Activated naive CD8-positive, alpha-beta T cell (primary cell): ENCODE results near the gene LPIN2.
"Not testable (repeated sequence)": the region's sequence is repeated elsewhere in the genome, so short reads cannot be mapped to it uniquely, and the experiment has no call there.

Experiments used
- H3K27ac Mint-ChIP-seq: one replicate; pipeline ENCODE4 v1.8.0; 2021; ENCODE audit warnings: mixed read lengths
- H3K27me3 Mint-ChIP-seq: one replicate; pipeline ENCODE4 v1.8.0; 2021; ENCODE audit warnings: mixed read lengths
- H3K36me3 Mint-ChIP-seq: one replicate; pipeline ENCODE4 v1.8.0; 2021; ENCODE audit warnings: mixed read lengths
- H3K4me1 Mint-ChIP-seq: one replicate; pipeline ENCODE4 v1.8.0; 2021; ENCODE audit warnings: low read depth, mixed read lengths
- H3K4me3 Mint-ChIP-seq: one replicate; pipeline ENCODE4 v1.8.0; 2021; ENCODE audit warnings: mild to moderate bottlenecking, mixed read lengths
- H3K9me3 Mint-ChIP-seq: one replicate; pipeline ENCODE4 v1.8.0; 2021; ENCODE audit warnings: low read depth, mixed read lengths

Gene LPIN2

DNA sequence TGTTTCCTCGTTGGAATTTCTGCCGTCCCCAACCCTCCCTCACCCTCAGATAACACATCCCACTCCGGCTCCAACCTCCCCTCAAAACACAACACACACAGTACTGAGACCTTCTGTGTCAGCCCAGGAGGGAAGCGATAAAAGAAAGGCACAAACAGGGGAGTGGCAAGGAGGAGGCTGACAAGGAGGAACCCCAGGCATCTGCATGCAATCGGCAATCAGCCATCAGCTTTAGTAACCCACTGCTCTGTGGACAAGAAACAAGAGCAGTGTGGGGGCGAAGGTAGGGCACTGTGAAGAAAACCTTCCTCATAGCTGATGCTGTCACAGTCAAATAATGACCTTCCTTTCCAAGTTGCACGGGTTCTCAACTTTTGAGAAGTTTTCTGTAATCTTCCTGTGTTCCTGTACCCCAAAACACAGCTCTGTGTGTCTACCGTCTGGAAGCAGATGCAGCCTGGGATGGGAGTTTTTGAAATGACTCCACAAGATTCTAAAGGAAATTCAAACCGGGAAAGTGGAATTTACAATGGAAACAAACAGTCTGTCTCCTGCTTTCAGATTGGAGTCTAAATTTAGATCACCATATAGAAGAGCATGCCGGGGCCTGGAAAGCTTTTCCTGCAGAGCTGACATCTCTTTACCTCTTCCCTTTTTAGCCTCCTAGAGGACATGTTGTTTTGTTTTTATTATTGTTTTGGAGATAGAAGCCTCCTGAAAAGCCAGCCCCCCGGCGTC lies 16.4 kb upstream of the LPIN2 start:
- no peaks in the 10 kb centered on the region for H3K9me3 Mint-ChIP-seq
- no peak overlapping the region for H3K27ac Mint-ChIP-seq
- H3K27me3 Mint-ChIP-seq = no peaks in the 10 kb centered on the region
- no peaks in the 10 kb centered on the region for H3K36me3 Mint-ChIP-seq
- no peak overlapping the region for H3K4me3 Mint-ChIP-seq
- no peaks in the 10 kb centered on the region for H3K4me1 Mint-ChIP-seq

DNA sequence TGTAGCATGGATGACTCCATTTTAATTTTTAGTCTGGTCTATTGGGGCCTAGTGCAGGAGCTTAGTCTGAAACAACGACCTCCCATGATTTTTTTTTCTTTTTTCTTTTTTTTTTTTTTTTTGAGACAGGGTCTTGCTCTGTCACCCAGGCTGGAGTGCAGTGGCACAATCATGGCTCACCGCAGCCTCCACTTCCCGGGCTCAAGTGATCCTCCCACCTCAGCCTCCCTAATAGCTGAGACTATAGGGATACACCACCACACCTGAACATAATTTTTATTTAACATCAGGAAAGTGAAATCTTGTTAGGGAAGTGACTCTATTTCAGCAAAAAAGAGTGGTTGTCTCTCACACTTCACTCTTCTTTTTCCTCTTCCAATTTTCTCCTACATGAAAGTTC lies 15.2 kb upstream of the LPIN2 start:
- not testable (repeated sequence) for H3K36me3 Mint-ChIP-seq, H3K9me3 Mint-ChIP-seq, H3K4me3 Mint-ChIP-seq, H3K27ac Mint-ChIP-seq, H3K4me1 Mint-ChIP-seq, H3K27me3 Mint-ChIP-seq

GRCh38 chr18:3027370-3027891 lies 14.5 kb upstream of the LPIN2 start:
- no peaks in the 10 kb centered on the region for H3K36me3 Mint-ChIP-seq
- H3K4me3 Mint-ChIP-seq = no peak overlapping the region
- no peak overlapping the region for H3K27ac Mint-ChIP-seq
- no peaks in the 10 kb centered on the region for H3K27me3 Mint-ChIP-seq
- H3K9me3 Mint-ChIP-seq = no peaks in the 10 kb centered on the region
- H3K4me1 Mint-ChIP-seq = no peaks in the 10 kb centered on the region

GRCh38 chr18:3025544-3025943 lies 12.6 kb upstream of the LPIN2 start:
- Mint-ChIP-seq H3K4me3 (no peak overlapping the region), H3K9me3 (no peaks in the 10 kb centered on the region), H3K4me1 (no peaks in the 10 kb centered on the region), H3K27me3 (no peaks in the 10 kb centered on the region), H3K27ac (no peak overlapping the region), H3K36me3 (no peaks in the 10 kb centered on the region)

- H3K4me3 Mint-ChIP-seq, H3K27ac Mint-ChIP-seq, H3K27me3 Mint-ChIP-seq, H3K36me3 Mint-ChIP-seq, H3K4me1 Mint-ChIP-seq, H3K9me3 Mint-ChIP-seq: not testable (repeated sequence)
Observed at GRCh38 chr18:3023603-3024002, 10.7 kb upstream of the LPIN2 start.

DNA sequence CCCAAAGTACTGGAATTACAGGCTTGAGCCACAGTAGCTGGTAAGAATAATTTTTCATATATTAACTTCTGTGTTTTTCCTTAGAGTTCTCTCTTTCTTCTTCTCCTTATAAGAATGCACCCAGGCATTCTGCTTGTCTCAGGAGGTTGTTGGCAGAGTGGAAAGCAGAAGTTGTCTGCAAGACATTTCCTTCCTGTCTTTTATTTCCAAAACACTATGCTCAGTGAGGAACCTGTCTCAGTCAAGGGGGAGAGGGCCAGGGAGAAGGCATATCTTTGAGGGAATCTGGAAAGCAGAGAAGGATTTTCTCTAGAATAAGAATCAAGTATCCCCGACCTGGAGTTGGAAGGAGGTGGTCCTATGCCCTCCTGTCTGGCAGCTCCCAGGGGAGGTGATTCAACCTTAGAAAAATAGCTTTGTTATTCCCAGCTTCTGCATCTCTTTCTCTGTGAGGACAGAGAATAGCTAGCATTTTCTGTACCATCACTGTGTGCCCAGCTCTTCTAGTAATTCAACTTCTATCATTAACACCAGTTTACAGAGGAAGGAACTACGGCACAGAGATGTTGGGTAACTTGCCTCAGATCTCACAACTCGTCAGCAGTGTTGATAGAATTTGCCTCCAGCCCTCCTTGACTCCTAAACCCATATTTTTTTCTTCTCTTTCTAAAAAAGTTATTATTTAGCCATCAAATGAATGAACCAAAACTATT lies 3.8 kb upstream of the LPIN2 start:
- peaks cover 36% of the 10 kb centered on the region for H3K4me1 Mint-ChIP-seq
- no peaks in the 10 kb centered on the region for H3K27me3 Mint-ChIP-seq
- H3K27ac Mint-ChIP-seq = peak overlapping the region; percentile 72
- H3K4me3 Mint-ChIP-seq = no peak overlapping the region
- H3K9me3 Mint-ChIP-seq = no peaks in the 10 kb centered on the region
- peaks cover 2% of the 10 kb centered on the region for H3K36me3 Mint-ChIP-seq

- Mint-ChIP-seq H3K27ac (no peak overlapping the region), H3K27me3 (no peaks in the 10 kb centered on the region), H3K4me3 (peak overlapping the region; percentile 36), H3K9me3 (no peaks in the 10 kb centered on the region), H3K36me3 (peaks cover 3% of the 10 kb centered on the region), H3K4me1 (peaks cover 45% of the 10 kb centered on the region)
Observed at GRCh38 chr18:3015851-3016250, 2.9 kb upstream of the LPIN2 start.

- no peaks in the 10 kb centered on the region for H3K27me3 Mint-ChIP-seq
Observed at GRCh38 chr18:3015204-3015592, 2.3 kb upstream of the LPIN2 start.

GRCh38 chr18:3014503-3015203 lies 1.7 kb upstream of the LPIN2 start:
- Mint-ChIP-seq H3K36me3 (peaks cover 3% of the 10 kb centered on the region), H3K4me3 (peak overlapping the region; percentile 36), H3K4me1 (peaks cover 54% of the 10 kb centered on the region), H3K9me3 (no peaks in the 10 kb centered on the region), H3K27ac (peak overlapping the region; percentile 77), H3K27me3 (no peaks in the 10 kb centered on the region)

More at GRCh38 chr18:3015204-3015592, 2.3 kb upstream of the LPIN2 start:
- H3K4me1 Mint-ChIP-seq = peaks cover 50% of the 10 kb centered on the region
- H3K36me3 Mint-ChIP-seq = peaks cover 3% of the 10 kb centered on the region
- H3K27ac Mint-ChIP-seq = peak overlapping the region; percentile 77
- peak overlapping the region; percentile 36 for H3K4me3 Mint-ChIP-seq
- H3K9me3 Mint-ChIP-seq = no peaks in the 10 kb centered on the region

GRCh38 chr18:3012136-3013023 lies 564 bp downstream of the LPIN2 start:
- H3K9me3 Mint-ChIP-seq = no peaks in the 10 kb centered on the region
- H3K27me3 Mint-ChIP-seq = no peaks in the 10 kb centered on the region
- H3K4me3 Mint-ChIP-seq = peak overlapping the region; percentile 96
- H3K4me1 Mint-ChIP-seq = peaks cover 64% of the 10 kb centered on the region
- H3K36me3 Mint-ChIP-seq = peaks cover 7% of the 10 kb centered on the region
- peak overlapping the region; percentile 92 for H3K27ac Mint-ChIP-seq

GRCh38 chr18:3010086-3010485 lies 2.9 kb downstream of the LPIN2 start:
- Mint-ChIP-seq H3K36me3 (peaks cover 7% of the 10 kb centered on the region), H3K9me3 (no peaks in the 10 kb centered on the region), H3K4me3 (peak overlapping the region; percentile 46), H3K4me1 (peaks cover 47% of the 10 kb centered on the region), H3K27ac (peak overlapping the region; percentile 5), H3K27me3 (no peaks in the 10 kb centered on the region)

DNA sequence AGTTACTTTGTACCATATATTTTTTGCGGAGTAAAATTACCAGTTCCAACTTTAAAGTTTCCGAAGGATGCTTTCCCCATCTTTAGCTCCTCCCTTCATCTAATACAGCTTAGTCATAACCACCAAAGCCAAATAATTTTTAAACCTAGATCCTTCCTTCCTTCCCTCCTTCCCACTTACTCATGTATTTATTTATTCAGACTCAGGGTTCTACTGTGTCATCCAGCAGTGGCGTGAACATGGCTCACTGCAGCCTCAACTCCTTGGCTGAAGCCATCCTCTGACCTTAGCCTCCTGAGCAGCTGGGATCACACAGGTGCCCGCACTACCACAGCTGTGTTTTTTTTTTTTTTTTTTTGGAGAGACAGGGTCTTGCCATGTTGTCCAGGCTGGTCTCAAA lies 4.4 kb downstream of the LPIN2 start:
- no peak overlapping the region for H3K27ac Mint-ChIP-seq

DNA sequence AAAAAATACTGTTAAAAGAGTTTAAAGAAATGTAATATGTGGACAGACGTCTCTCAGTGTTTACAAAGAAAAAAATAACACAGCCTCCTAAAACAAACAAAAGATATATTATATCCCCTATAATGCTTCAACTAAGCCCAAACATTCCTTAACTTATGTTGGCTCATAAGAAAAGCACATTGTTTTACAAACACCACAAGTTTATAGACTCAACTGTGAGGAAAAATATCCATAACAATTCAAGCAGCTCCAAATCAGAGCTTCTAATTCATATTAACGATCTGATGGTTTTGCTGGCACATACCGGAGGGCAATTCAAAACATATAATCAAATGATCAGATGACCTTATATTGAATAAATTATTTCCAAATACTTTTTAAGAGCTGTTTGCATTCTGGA lies 5.5 kb downstream of the LPIN2 start:
- Mint-ChIP-seq H3K27me3 (no peaks in the 10 kb centered on the region), H3K27ac (no peak overlapping the region), H3K4me3 (no peak overlapping the region), H3K4me1 (peaks cover 52% of the 10 kb centered on the region), H3K9me3 (no peaks in the 10 kb centered on the region), H3K36me3 (peaks cover 12% of the 10 kb centered on the region)

More for the DNA sequence above, 4.4 kb downstream of the LPIN2 start:
- no peaks in the 10 kb centered on the region for H3K27me3 Mint-ChIP-seq
- H3K4me3 Mint-ChIP-seq = no peak overlapping the region
- no peaks in the 10 kb centered on the region for H3K9me3 Mint-ChIP-seq
- H3K4me1 Mint-ChIP-seq = peaks cover 46% of the 10 kb centered on the region
- peaks cover 12% of the 10 kb centered on the region for H3K36me3 Mint-ChIP-seq

- Mint-ChIP-seq H3K27me3 (no peaks in the 10 kb centered on the region), H3K27ac (no peak overlapping the region), H3K36me3 (peaks cover 16% of the 10 kb centered on the region), H3K9me3 (no peaks in the 10 kb centered on the region), H3K4me3 (no peak overlapping the region), H3K4me1 (peaks cover 38% of the 10 kb centered on the region)
Observed at GRCh38 chr18:3005462-3005861, 7.5 kb downstream of the LPIN2 start.
